ENCODE measurements around the gene TRMT13. TPM values are rescaled to one million over a fixed set of nuclear protein-coding genes. Genes with fewer than 3 reads are reported as not detected.
"Not testable (repeated sequence)": the region's sequence is repeated elsewhere in the genome, so short reads cannot be mapped to it uniquely, and the experiment has no call there.

TRMT13 gene
- total RNA-seq, 2 donors from 2014 or later = 3.1 to 3.7 TPM

GRCh38 chr1:100183370-100183769 is 50.4 kb downstream of the TRMT13 start:
- DNase-seq (ENCODE audit: low spot score) = no peak
- Histone ChIP-seq H3K27me3 (no peaks in the 10 kb centered on the region), H3K4me1 (peaks cover 0 to 2% of the 10 kb centered on the region in 2 donors), H3K4me3 (no peak overlapping the region), H3K36me3 (no peaks in the 10 kb centered on the region), H3K9me3 (no peaks in the 10 kb centered on the region), H3K27ac (no peak overlapping the region)
- TF ChIP-seq, protein P1, sequence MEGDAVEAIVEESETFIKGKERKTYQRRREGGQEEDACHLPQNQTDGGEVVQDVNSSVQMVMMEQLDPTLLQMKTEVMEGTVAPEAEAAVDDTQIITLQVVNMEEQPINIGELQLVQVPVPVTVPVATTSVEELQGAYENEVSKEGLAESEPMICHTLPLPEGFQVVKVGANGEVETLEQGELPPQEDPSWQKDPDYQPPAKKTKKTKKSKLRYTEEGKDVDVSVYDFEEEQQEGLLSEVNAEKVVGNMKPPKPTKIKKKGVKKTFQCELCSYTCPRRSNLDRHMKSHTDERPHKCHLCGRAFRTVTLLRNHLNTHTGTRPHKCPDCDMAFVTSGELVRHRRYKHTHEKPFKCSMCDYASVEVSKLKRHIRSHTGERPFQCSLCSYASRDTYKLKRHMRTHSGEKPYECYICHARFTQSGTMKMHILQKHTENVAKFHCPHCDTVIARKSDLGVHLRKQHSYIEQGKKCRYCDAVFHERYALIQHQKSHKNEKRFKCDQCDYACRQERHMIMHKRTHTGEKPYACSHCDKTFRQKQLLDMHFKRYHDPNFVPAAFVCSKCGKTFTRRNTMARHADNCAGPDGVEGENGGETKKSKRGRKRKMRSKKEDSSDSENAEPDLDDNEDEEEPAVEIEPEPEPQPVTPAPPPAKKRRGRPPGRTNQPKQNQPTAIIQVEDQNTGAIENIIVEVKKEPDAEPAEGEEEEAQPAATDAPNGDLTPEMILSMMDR (IDR thresholded peaks at IDR 0.05) = no peak

DNA sequence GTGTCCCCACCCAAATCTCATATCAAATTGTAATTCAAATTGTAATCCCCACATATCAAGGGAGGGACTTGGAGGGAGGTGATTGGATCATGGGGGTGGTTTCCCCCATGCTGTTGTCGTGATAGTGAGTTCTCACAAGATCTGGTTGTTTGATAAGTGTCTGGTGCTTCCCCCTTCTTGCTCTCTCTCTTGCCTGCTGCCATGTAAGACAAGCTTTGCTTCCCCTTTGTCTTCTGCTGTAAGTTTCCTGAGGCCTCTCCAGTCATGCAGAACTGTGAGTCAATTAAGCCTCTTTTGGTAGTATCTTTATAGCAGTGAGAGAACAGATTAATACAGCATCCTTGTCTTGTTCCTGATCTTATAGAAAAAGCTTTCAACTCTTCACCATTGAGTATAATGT is 51.6 kb downstream of the TRMT13 start:
- Histone ChIP-seq H3K27ac (no peak overlapping the region), H3K27me3 (no peaks in the 10 kb centered on the region), H3K4me1 (peaks cover 0 to 13% of the 10 kb centered on the region in 2 donors), H3K4me3 (no peak overlapping the region), H3K36me3 (no peaks in the 10 kb centered on the region), H3K9me3 (no peaks in the 10 kb centered on the region)
- no peak for DNase-seq (ENCODE audit: low spot score)
- TF ChIP-seq, protein P1 (IDR thresholded peaks at IDR 0.05) = no peak

- H3K27me3 ChIP-seq = no peaks in the 10 kb centered on the region
- no peaks in the 10 kb centered on the region for H3K36me3 ChIP-seq
- TF ChIP-seq, protein P1 (IDR thresholded peaks at IDR 0.05) = no peak
- H3K9me3 ChIP-seq = no peaks in the 10 kb centered on the region
- peaks cover 0 to 16% of the 10 kb centered on the region in 2 donors for H3K4me1 ChIP-seq
- DNase-seq (ENCODE audit: low spot score) = peak; percentile 73
- no peak overlapping the region for H3K4me3 ChIP-seq
- peak overlapping the region; percentile 74 to 78 for H3K27ac ChIP-seq
Observed at GRCh38 chr1:100187912-100188311, 54.9 kb downstream of the TRMT13 start.

- no peak for DNase-seq (ENCODE audit: low spot score)
- H3K27ac ChIP-seq = peak overlapping the region; percentile 74 to 78
- peaks cover 0 to 16% of the 10 kb centered on the region in 2 donors for H3K4me1 ChIP-seq
- no peak overlapping the region for H3K4me3 ChIP-seq
- H3K9me3 ChIP-seq = no peaks in the 10 kb centered on the region
- TF ChIP-seq, protein P1 (IDR thresholded peaks at IDR 0.05) = no peak
- no peaks in the 10 kb centered on the region for H3K27me3 ChIP-seq
- no peaks in the 10 kb centered on the region for H3K36me3 ChIP-seq
Observed at GRCh38 chr1:100188617-100189016, 55.7 kb downstream of the TRMT13 start.

- Histone ChIP-seq H3K27me3 (no peaks in the 10 kb centered on the region), H3K36me3 (peaks cover 58% of the 10 kb centered on the region), H3K4me3 (no peak overlapping the region), H3K9me3 (no peaks in the 10 kb centered on the region), H3K4me1 (no peaks in the 10 kb centered on the region), H3K27ac (no peak overlapping the region)
- no peak for DNase-seq (ENCODE audit: low spot score)
- TF ChIP-seq, protein P1 (IDR thresholded peaks at IDR 0.05) = no peak
Observed at GRCh38 chr1:100198596-100198995, 65.6 kb downstream of the TRMT13 start.

DNA sequence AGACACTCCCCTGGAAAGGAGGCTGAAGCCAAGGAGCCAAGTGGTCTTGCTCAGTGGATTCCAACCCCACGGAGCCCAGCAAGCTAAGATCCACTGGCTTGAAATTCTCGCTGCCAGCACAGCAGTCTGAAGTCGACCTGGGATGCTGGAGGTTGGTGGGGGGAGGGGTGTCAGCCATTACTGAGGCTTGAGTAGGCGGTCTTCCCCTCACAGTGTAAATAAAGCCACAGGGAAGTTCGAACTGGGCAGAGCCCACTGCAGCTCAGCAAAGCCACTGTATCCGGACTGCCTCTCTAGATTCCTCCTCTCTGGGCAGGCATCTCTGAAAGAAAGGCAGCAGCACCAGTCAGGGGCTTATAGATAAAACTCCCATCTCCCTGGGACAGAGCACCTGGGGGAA is 67.1 kb downstream of the TRMT13 start:
- H3K27me3 ChIP-seq; H3K27ac ChIP-seq; H3K9me3 ChIP-seq; H3K4me3 ChIP-seq; DNase-seq (ENCODE audit: low spot score); H3K4me1 ChIP-seq: not testable (repeated sequence)
- H3K36me3 ChIP-seq = peaks cover 59% of the 10 kb centered on the region

Other genes with a start within 250 kb of the TRMT13 start
- gene SLC35A3, start 163.2 kb upstream of the TRMT13 start, total RNA-seq = 1 to 10 TPM; 6.6 to 8.7 TPM
- gene SASS6, start 233 bp upstream of the TRMT13 start, total RNA-seq = 1 to 10 TPM; 1.6 to 1.7 TPM
- gene LRRC39, start 45.1 kb downstream of the TRMT13 start, total RNA-seq = 100 to 1,000 TPM in 1 of 2 donors, 10 to 100 TPM in 1; 27.6 to 142 TPM
- 10 to 100 TPM in 1 of 2 donors, 1 to 10 TPM in 1; 6.2 to 14.0 TPM for gene DBT, start 116.7 kb downstream of the TRMT13 start, total RNA-seq
- 10 to 100 TPM; 20.2 to 30.7 TPM for gene RTCA, start 133.1 kb downstream of the TRMT13 start, total RNA-seq
- gene CDC14A, start 219.3 kb downstream of the TRMT13 start, total RNA-seq = 1 to 10 TPM; 5.3 to 5.5 TPM

Measured in right atrium auricular region (tissue), 2 donors.